Fibroblast of peridontal ligament (primary cell): ENCODE results near the gene IL18RAP.

Experiments used
- DNase-seq: peaks from one replicate; pipeline ENCODE4 v3.0.0-alpha.2; 2010; ENCODE audit errors: extremely low read depth

IL18RAP gene

GRCh38 chr2:102498414-102498813 lies 75.5 kb downstream of the IL18RAP start:
- DNase-seq = no peak

- no peak for DNase-seq
These were observed 76.6 kb downstream of the IL18RAP start for GRCh38 chr2:102499558-102499957.
